GM18951 (cell line): ENCODE measurements around the gene MACROD2.

Experiments used
- POLR2A ChIP-seq: IDR thresholded peaks from 4 replicates; pipeline ENCODE4 v1.6.1; 2011; ENCODE audit warnings: mild to moderate bottlenecking; ENCODE audit not compliant: insufficient read length, insufficient read depth; ENCODE audit errors: extremely low read depth
- in situ Hi-C: fragments of 300-500 bp; cut with MboI; formaldehyde crosslinking; loops from one replicate; pipeline ENCODE4 v1.12.0; 2022; ENCODE audit warnings: low sequenced_read_pairs, mixed read lengths, inconsistent platforms; ENCODE audit not compliant: unreplicated experiment

Gene MACROD2

GRCh38 chr20:14741616-14742015, 746.3 kb downstream of the MACROD2 start:
- in situ Hi-C loops: no loop called here
- TF ChIP-seq POLR2A: no peak

- TF ChIP-seq POLR2A: no peak
- in situ Hi-C loops: no loop called here
Measured at GRCh38 chr20:14744723-14745122, 749.4 kb downstream of the MACROD2 start.

GRCh38 chr20:14745830-14746229, 750.5 kb downstream of the MACROD2 start:
- no peak for TF ChIP-seq POLR2A
- in situ Hi-C loops: no loop called here

GRCh38 chr20:14751191-14751590, 755.9 kb downstream of the MACROD2 start:
- in situ Hi-C loops: no loop called here
- TF ChIP-seq POLR2A: no peak

GRCh38 chr20:14757728-14758127, 762.4 kb downstream of the MACROD2 start:
- TF ChIP-seq POLR2A: no peak
- in situ Hi-C loops: no loop called here

GRCh38 chr20:14758356-14758755, 763.0 kb downstream of the MACROD2 start:
- in situ Hi-C loops: no loop called here
- TF ChIP-seq POLR2A: no peak

GRCh38 chr20:14759979-14760378, 764.7 kb downstream of the MACROD2 start:
- in situ Hi-C loops: no loop called here
- no peak for TF ChIP-seq POLR2A

GRCh38 chr20:14761903-14762302, 766.6 kb downstream of the MACROD2 start:
- TF ChIP-seq POLR2A: no peak

GRCh38 chr20:14764511-14765369, 769.4 kb downstream of the MACROD2 start:
- in situ Hi-C loops: no loop called here

More at GRCh38 chr20:14761903-14762302, 766.6 kb downstream of the MACROD2 start:
- in situ Hi-C loops: no loop called here

GRCh38 chr20:14765370-14765701, 770.0 kb downstream of the MACROD2 start:
- in situ Hi-C loops: no loop called here
- no peak for TF ChIP-seq POLR2A

More at GRCh38 chr20:14764511-14765369, 769.4 kb downstream of the MACROD2 start:
- TF ChIP-seq POLR2A: no peak

- in situ Hi-C loops: no loop called here
- no peak for TF ChIP-seq POLR2A
Measured at GRCh38 chr20:14773486-14773885, 778.2 kb downstream of the MACROD2 start.

GRCh38 chr20:14775778-14776177, 780.5 kb downstream of the MACROD2 start:
- in situ Hi-C loops: no loop called here
- no peak for TF ChIP-seq POLR2A

- TF ChIP-seq POLR2A: no peak
- in situ Hi-C loops: no loop called here
Measured at GRCh38 chr20:14777591-14777990, 782.3 kb downstream of the MACROD2 start.

- in situ Hi-C loops: no loop called here
Measured at GRCh38 chr20:14778096-14778495, 782.8 kb downstream of the MACROD2 start.

More at GRCh38 chr20:14778096-14778495, 782.8 kb downstream of the MACROD2 start:
- TF ChIP-seq POLR2A: no peak
